Neutrophil (primary cell): ENCODE data around the gene NTM.

Source experiments
- H3K27ac ChIP-seq: fragments of 200-600 bp; sonication (generic); 2 replicates; pipeline ENCODE4 v1.5.1; 2016; ENCODE audit warnings: mild to moderate bottlenecking, moderate library complexity
- H3K27me3 ChIP-seq: fragments of 200-600 bp; sonication (generic); 2 replicates; pipeline ENCODE4 v1.6.0; 2016; ENCODE audit warnings: mild to moderate bottlenecking
- H3K36me3 ChIP-seq: fragments of 200-600 bp; sonication (generic); 2 replicates; pipeline ENCODE4 v1.5.1; 2017
- H3K4me1 ChIP-seq, 2 experiments: fragments of 200-600 bp in 1 of 2; sonication (generic) in 1 of 2; 1 replicate in 1 of 2; 2 replicates in 1 of 2; pipeline versions ENCODE4 v1.5.1 to v1.6.1; 2013 to 2016; ENCODE audit warnings: low read depth in 1 of 2, low read length in 1 of 2, mild to moderate bottlenecking in 1 of 2, moderate library complexity in 1 of 2; ENCODE audit not compliant: control insufficient read depth in 1 of 2, insufficient read depth in 1 of 2
- H3K4me3 ChIP-seq, 2 experiments: fragments of 200-600 bp in 1 of 2; sonication (generic) in 1 of 2; 1 replicate in 1 of 2; 2 replicates in 1 of 2; pipeline ENCODE4 v1.5.1; 2013 to 2016; ENCODE audit warnings: low read depth in 1 of 2, low read length in 1 of 2, mild to moderate bottlenecking in 1 of 2, moderate library complexity in 1 of 2
- H3K9me3 ChIP-seq: fragments of 200-600 bp; sonication (generic); 2 replicates; pipeline ENCODE4 v1.5.1; 2016
- TF ChIP-seq, protein P1 (sequence below): fragments of 200-600 bp; sonication (generic); IDR thresholded peaks from 2 replicates; pipeline ENCODE4 v1.5.1; 2016; ENCODE audit warnings: antibody characterized with exemption

NTM gene

DNA sequence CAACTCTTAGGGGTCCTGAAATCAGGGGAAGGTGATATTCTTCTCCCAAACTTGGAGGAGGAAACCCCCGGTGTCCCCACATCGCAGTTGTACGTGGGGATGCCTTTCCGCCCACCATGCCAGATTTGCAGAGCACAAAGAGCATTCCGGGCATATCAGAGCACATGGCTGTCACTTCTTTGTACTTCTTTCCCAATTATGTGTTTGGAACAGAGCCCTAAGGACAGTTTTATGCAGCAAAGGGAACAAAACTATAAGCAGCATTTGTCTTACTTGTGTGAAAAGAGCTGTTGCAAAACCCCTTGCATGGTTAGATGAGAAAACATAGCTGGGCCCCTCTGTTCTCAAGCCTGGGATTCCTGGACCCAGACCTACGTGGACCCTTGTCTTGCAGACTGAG lies 41.2 kb downstream of the NTM start:
- Histone ChIP-seq H3K27ac (no peak overlapping the region), H3K9me3 (no peaks in the 10 kb centered on the region), H3K36me3 (no peaks in the 10 kb centered on the region), H3K27me3 (peaks cover 6% of the 10 kb centered on the region), H3K4me1 (peaks cover 4 to 9% of the 10 kb centered on the region in 2 experiments), H3K4me3 (no peak overlapping the region)
- TF ChIP-seq, protein P1, sequence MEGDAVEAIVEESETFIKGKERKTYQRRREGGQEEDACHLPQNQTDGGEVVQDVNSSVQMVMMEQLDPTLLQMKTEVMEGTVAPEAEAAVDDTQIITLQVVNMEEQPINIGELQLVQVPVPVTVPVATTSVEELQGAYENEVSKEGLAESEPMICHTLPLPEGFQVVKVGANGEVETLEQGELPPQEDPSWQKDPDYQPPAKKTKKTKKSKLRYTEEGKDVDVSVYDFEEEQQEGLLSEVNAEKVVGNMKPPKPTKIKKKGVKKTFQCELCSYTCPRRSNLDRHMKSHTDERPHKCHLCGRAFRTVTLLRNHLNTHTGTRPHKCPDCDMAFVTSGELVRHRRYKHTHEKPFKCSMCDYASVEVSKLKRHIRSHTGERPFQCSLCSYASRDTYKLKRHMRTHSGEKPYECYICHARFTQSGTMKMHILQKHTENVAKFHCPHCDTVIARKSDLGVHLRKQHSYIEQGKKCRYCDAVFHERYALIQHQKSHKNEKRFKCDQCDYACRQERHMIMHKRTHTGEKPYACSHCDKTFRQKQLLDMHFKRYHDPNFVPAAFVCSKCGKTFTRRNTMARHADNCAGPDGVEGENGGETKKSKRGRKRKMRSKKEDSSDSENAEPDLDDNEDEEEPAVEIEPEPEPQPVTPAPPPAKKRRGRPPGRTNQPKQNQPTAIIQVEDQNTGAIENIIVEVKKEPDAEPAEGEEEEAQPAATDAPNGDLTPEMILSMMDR = no peak

DNA sequence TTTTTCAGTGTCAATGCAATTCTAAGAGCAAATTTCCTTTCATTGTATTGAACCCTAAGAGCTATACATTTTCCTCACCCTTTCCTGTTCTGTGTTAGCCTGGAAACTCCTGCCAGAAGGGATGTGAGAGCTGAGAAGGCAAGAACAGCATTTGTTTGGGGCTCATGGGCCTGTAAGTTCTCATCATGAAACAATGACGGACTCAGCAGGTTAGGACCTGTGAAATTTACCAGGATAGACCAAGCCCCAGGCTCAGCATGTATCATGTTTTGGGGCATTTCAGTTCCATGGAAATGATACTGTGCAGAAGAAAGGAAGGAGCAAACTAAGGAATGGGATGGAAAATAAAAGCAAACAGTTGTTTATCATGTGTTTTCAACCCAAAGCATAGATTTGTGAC lies 41.6 kb downstream of the NTM start:
- H3K4me1 ChIP-seq = peaks cover 4 to 9% of the 10 kb centered on the region in 2 experiments
- no peaks in the 10 kb centered on the region for H3K36me3 ChIP-seq
- H3K27ac ChIP-seq = no peak overlapping the region
- H3K27me3 ChIP-seq = peaks cover 2% of the 10 kb centered on the region
- TF ChIP-seq, protein P1 = no peak
- H3K4me3 ChIP-seq = no peak overlapping the region
- no peaks in the 10 kb centered on the region for H3K9me3 ChIP-seq

DNA sequence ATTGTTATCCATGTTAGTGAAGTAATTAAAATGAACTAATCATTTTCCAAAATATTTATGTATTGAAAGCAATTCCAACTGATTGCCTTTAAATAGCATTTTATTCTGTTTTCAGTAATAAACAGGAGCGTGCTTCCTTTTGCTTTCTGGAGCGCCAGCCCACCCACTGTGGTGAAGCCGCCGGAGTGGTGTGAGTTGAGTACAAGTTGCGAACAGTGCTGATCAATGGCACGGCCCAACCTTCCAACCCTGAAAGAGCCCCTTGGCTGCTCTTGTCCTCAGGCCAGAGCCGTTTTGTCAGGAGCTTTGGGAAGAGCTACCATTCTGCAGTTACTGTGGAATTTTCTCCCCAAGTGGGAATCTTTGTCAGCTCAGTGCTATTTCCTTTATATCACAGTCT lies 42.8 kb downstream of the NTM start:
- no peaks in the 10 kb centered on the region for H3K9me3 ChIP-seq
- H3K36me3 ChIP-seq = no peaks in the 10 kb centered on the region
- H3K27ac ChIP-seq = no peak overlapping the region
- H3K4me1 ChIP-seq = peaks cover 0 to 3% of the 10 kb centered on the region in 2 experiments
- no peaks in the 10 kb centered on the region for H3K27me3 ChIP-seq
- TF ChIP-seq, protein P1 = no peak
- no peak overlapping the region for H3K4me3 ChIP-seq

DNA sequence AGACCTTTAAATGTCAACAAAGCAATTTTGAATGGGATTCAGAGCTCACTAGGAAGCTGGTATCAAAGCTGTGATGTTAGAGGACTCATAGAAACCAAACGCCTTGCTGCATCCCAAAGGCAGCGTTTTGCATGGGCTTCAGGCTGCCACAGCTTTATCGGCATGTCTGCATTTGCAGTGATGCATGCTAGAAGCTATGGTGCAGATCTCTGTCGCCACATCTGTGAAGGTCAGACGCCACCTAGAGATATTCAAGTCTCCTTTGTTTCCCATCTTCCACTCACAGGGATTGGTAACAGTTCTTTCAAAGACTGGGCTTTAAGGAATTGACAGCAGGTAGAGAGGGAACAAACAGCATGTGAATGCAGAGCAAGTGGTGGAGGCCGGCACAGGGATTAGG lies 47.8 kb downstream of the NTM start:
- TF ChIP-seq, protein P1 = no peak
- no peaks in the 10 kb centered on the region for H3K36me3 ChIP-seq
- H3K4me3 ChIP-seq = no peak overlapping the region
- H3K27ac ChIP-seq = no peak overlapping the region
- no peaks in the 10 kb centered on the region for H3K9me3 ChIP-seq
- peaks cover 20% of the 10 kb centered on the region for H3K27me3 ChIP-seq
- no peaks in the 10 kb centered on the region for H3K4me1 ChIP-seq

DNA sequence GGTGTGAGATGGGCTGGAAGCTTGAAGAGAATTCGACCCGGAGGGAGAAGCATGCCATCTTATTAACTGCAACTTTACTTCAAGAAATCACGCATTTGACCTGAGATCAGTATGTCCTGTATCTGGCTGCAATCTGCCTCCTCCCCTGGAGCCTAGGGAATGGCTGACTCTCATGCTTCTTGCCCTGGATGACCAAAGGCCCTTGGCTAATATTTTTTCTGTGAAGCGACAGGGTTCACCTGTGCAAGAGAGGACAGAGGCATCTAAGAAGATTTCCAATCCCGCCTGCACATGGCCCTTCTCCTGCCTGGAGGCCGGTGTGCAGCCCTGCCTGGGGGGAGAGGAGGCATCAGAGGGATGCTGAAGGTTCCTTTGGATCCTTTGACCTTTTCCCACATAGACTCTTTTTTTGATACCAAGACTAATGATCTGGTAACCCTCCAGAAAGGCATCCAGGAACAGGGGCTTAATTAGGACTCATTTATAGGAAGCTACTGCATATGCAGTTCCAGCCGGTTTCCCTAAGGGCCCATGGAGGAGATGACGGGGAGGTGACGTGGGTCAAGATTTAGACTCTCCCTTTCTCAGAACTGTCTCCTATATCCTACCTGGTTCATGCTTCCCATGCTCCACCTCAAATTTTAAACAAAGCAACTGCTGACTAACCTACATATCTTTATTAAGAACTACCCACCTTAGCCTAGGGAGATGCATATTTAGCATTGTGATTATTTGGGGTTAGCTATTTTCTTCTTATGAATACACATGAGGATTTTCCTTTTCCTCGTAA lies 50.8 kb downstream of the NTM start:
- Histone ChIP-seq H3K27ac (no peak overlapping the region), H3K36me3 (no peaks in the 10 kb centered on the region), H3K4me1 (no peaks in the 10 kb centered on the region)

More for the DNA sequence above, 50.8 kb downstream of the NTM start:
- TF ChIP-seq, protein P1 = no peak
- Histone ChIP-seq H3K27me3 (peaks cover 20% of the 10 kb centered on the region), H3K9me3 (no peaks in the 10 kb centered on the region), H3K4me3 (no peak overlapping the region)
